KMS-11 (cell line): Measurements from ENCODE around the gene LMTK3.

Experiments
- H2AFZ ChIP-seq: fragments of 200-600 bp; sonication (generic); 2 replicates; pipeline ENCODE4 v1.6.1; 2016; ENCODE audit warnings: antibody characterized with exemption, mixed run types, low read depth
- H3K27ac ChIP-seq: fragments of 200-600 bp; sonication (generic); 2 replicates; pipeline ENCODE4 v1.6.1; 2016; ENCODE audit warnings: mild to moderate bottlenecking, mixed run types
- H3K27me3 ChIP-seq: fragments of 200-600 bp; sonication (generic); 2 replicates; pipeline ENCODE4 v1.6.1; 2017; ENCODE audit warnings: mild to moderate bottlenecking, low read depth, mixed run types, moderate library complexity; ENCODE audit not compliant: insufficient read depth
- H3K36me3 ChIP-seq: fragments of 200-600 bp; sonication (generic); 2 replicates; pipeline ENCODE4 v1.6.1; 2017; ENCODE audit warnings: mild to moderate bottlenecking, mixed run types; ENCODE audit not compliant: insufficient read depth
- H3K4me1 ChIP-seq: fragments of 200-600 bp; sonication (generic); 2 replicates; pipeline ENCODE4 v1.6.1; 2016; ENCODE audit warnings: mild to moderate bottlenecking, low read depth, mixed run types; ENCODE audit not compliant: poor library complexity, severe bottlenecking
- H3K4me2 ChIP-seq: fragments of 200-600 bp; sonication (generic); 2 replicates; pipeline ENCODE4 v1.7.0; 2016; ENCODE audit warnings: mild to moderate bottlenecking, mixed run types
- H3K4me3 ChIP-seq: fragments of 200-600 bp; sonication (generic); IDR thresholded peaks from 2 replicates; pipeline ENCODE4 v1.6.1; 2017; ENCODE audit warnings: low read depth, low read length, mixed read lengths; ENCODE audit not compliant: insufficient read depth
- H3K79me2 ChIP-seq: fragments of 200-600 bp; sonication (generic); 2 replicates; pipeline ENCODE4 v1.6.1; 2016; ENCODE audit warnings: low read depth, mixed run types; ENCODE audit not compliant: insufficient read depth
- H3K9ac ChIP-seq: fragments of 200-600 bp; sonication (generic); 2 replicates; pipeline ENCODE4 v1.6.1; 2016; ENCODE audit warnings: mild to moderate bottlenecking, mixed run types
- H4K20me1 ChIP-seq: fragments of 200-600 bp; sonication (generic); 2 replicates; pipeline ENCODE4 v1.6.1; 2016; ENCODE audit warnings: mild to moderate bottlenecking, mixed run types; ENCODE audit not compliant: insufficient read depth
- CTCF ChIP-seq: fragments of 200-600 bp; sonication (generic); conservative IDR thresholded peaks from 2 replicates; pipeline ENCODE4 v1.6.1; 2017; ENCODE audit warnings: low read depth, mild to moderate bottlenecking, antibody characterized with exemption, low read length, moderate library complexity, mixed read lengths

The LMTK3 gene

GRCh38 chr19:48556825-48557224 lies 45.2 kb upstream of the LMTK3 start:
- no peaks in the 10 kb centered on the region for H3K4me1 ChIP-seq
- H2AFZ ChIP-seq, result no peak overlapping the region
- H3K9ac ChIP-seq, result no peak overlapping the region
- H3K36me3 ChIP-seq, result no peaks in the 10 kb centered on the region
- H4K20me1 ChIP-seq, result no peaks in the 10 kb centered on the region
- H3K27ac ChIP-seq, result no peak overlapping the region
- H3K4me2 ChIP-seq, result no peak overlapping the region
- no peaks in the 10 kb centered on the region for H3K79me2 ChIP-seq
- H3K4me3 ChIP-seq, result no peak overlapping the region
- TF ChIP-seq CTCF, result no peak
- H3K27me3 ChIP-seq, result peaks cover 70% of the 10 kb centered on the region

GRCh38 chr19:48556163-48556562 lies 44.5 kb upstream of the LMTK3 start:
- no peak overlapping the region for H3K4me3 ChIP-seq
- H2AFZ ChIP-seq, result no peak overlapping the region
- no peaks in the 10 kb centered on the region for H3K4me1 ChIP-seq
- no peaks in the 10 kb centered on the region for H3K36me3 ChIP-seq
- H3K79me2 ChIP-seq, result no peaks in the 10 kb centered on the region
- TF ChIP-seq CTCF, result no peak
- no peak overlapping the region for H3K9ac ChIP-seq
- no peak overlapping the region for H3K4me2 ChIP-seq
- peaks cover 77% of the 10 kb centered on the region for H3K27me3 ChIP-seq
- H4K20me1 ChIP-seq, result no peaks in the 10 kb centered on the region
- no peak overlapping the region for H3K27ac ChIP-seq

GRCh38 chr19:48554385-48555091 lies 42.9 kb upstream of the LMTK3 start:
- H4K20me1 ChIP-seq, result no peaks in the 10 kb centered on the region
- H3K27me3 ChIP-seq, result peaks cover 86% of the 10 kb centered on the region
- H3K4me1 ChIP-seq, result no peaks in the 10 kb centered on the region
- H3K79me2 ChIP-seq, result no peaks in the 10 kb centered on the region
- no peak overlapping the region for H2AFZ ChIP-seq
- no peak overlapping the region for H3K4me3 ChIP-seq
- H3K9ac ChIP-seq, result no peak overlapping the region
- H3K36me3 ChIP-seq, result no peaks in the 10 kb centered on the region
- H3K4me2 ChIP-seq, result no peak overlapping the region
- TF ChIP-seq CTCF, result no peak
- no peak overlapping the region for H3K27ac ChIP-seq

- no peak overlapping the region for H3K27ac ChIP-seq
- no peak for TF ChIP-seq CTCF
- no peaks in the 10 kb centered on the region for H4K20me1 ChIP-seq
- no peak overlapping the region for H3K4me2 ChIP-seq
- no peaks in the 10 kb centered on the region for H3K36me3 ChIP-seq
- no peaks in the 10 kb centered on the region for H3K79me2 ChIP-seq
- peaks cover 86% of the 10 kb centered on the region for H3K27me3 ChIP-seq
- no peak overlapping the region for H3K9ac ChIP-seq
- H3K4me3 ChIP-seq, result no peak overlapping the region
- no peaks in the 10 kb centered on the region for H3K4me1 ChIP-seq
- H2AFZ ChIP-seq, result no peak overlapping the region
Observed at GRCh38 chr19:48553676-48554384, 42.2 kb upstream of the LMTK3 start.
